Measurements from ENCODE around the gene CEP250.

GRCh38 chr20:35504751-35505150 is 49.4 kb downstream of the CEP250 start:
- TF ChIP-seq POLR2A (IDR thresholded peaks at IDR 0.05), result no peak
- TF ChIP-seq CTCF (IDR thresholded peaks at IDR 0.05), result no peak

Measured in Peyer's patch (tissue), 4 donors.